HG03558 (cell line): ENCODE measurements around the gene CPNE6.
"Not testable (repeated sequence)": the region's sequence is repeated elsewhere in the genome, so short reads cannot be mapped to it uniquely, and the experiment has no call there.

Source experiments
- ATAC-seq: cut with Tn5 transposase; IDR thresholded peaks from one replicate; pipeline ENCODE4 v1.9.1; 2021; ENCODE audit warnings: moderate number of reproducible peaks; ENCODE audit not compliant: unreplicated experiment; ENCODE audit errors: extremely low read depth

The CPNE6 gene

GRCh38 chr14:24098927-24099813 is 27.8 kb downstream of the CPNE6 start:
- no peak for ATAC-seq

- no peak for ATAC-seq
Measured at GRCh38 chr14:24100197-24100981, 29.0 kb downstream of the CPNE6 start.

GRCh38 chr14:24100982-24101494 is 29.7 kb downstream of the CPNE6 start:
- ATAC-seq: no peak

- no peak for ATAC-seq
Measured at GRCh38 chr14:24102357-24103048, 31.1 kb downstream of the CPNE6 start.

- ATAC-seq: no peak
Measured at GRCh38 chr14:24103451-24103850, 32.1 kb downstream of the CPNE6 start.

- ATAC-seq: not testable (repeated sequence)
Measured at GRCh38 chr14:24105609-24106239, 34.4 kb downstream of the CPNE6 start.

- no peak for ATAC-seq
Measured at GRCh38 chr14:24106672-24107271, 35.4 kb downstream of the CPNE6 start.

GRCh38 chr14:24108336-24108874 is 37.0 kb downstream of the CPNE6 start:
- ATAC-seq: no peak

- no peak for ATAC-seq
Measured at GRCh38 chr14:24110060-24110459, 38.7 kb downstream of the CPNE6 start.

- no peak for ATAC-seq
Measured at GRCh38 chr14:24110523-24110922, 39.2 kb downstream of the CPNE6 start.

- ATAC-seq: no peak
Measured at GRCh38 chr14:24113379-24113800, 42.0 kb downstream of the CPNE6 start.

GRCh38 chr14:24113801-24114531 is 42.6 kb downstream of the CPNE6 start:
- ATAC-seq: peak; percentile 13

- peak; percentile 75 for ATAC-seq
Measured at GRCh38 chr14:24114532-24115421, 43.4 kb downstream of the CPNE6 start, which contains the start of the genes DCAF11 and NRL. DCAF11 (plus strand) TSS chr14:24114777; CDS start chr14:24115595, 818 bp downstream. NRL (minus strand) TSS chr14:24114949; CDS start chr14:24082848, 32,101 bp downstream.

GRCh38 chr14:24115422-24116127 is 44.2 kb downstream of the CPNE6 start:
- ATAC-seq: no peak

- no peak for ATAC-seq
Measured at GRCh38 chr14:24116128-24116814, 44.9 kb downstream of the CPNE6 start.

GRCh38 chr14:24117179-24117578 is 45.8 kb downstream of the CPNE6 start:
- no peak for ATAC-seq
